GM19324 (cell line): Measurements from ENCODE around the gene EGLN3.
"Not testable (repeated sequence)": the region's sequence is repeated elsewhere in the genome, so short reads cannot be mapped to it uniquely, and the experiment has no call there.

Experiments
- ATAC-seq: cut with Tn5 transposase; IDR thresholded peaks from one replicate; pipeline ENCODE4 v1.9.1; 2021; ENCODE audit warnings: mild to moderate bottlenecking, moderate library complexity; ENCODE audit not compliant: unreplicated experiment, low FRiP score

The EGLN3 gene

GRCh38 chr14:33940561-33941011 lies 10.3 kb downstream of the EGLN3 start:
- ATAC-seq: no peak

- ATAC-seq: no peak
Observed at GRCh38 chr14:33938131-33938949, 12.5 kb downstream of the EGLN3 start.

DNA sequence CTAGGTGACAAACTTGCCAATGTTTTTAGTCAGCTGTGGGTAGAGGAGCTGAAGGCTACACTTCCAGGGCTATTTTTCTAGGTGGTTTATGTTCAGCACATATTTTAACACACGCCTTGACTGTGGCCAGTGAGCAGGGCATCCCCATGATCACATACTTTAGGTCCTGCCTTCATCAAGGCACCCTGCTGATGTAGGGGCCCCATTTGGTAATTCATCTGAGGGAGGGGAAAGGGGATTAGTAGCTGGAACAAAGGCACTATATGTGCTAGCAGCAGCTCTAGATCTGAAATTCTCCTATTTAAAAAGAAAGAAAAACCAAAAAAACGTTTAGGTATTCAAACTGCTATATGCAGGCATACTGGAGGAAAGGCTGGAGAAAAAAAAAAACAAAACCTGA lies 14.5 kb downstream of the EGLN3 start:
- ATAC-seq: no peak

DNA sequence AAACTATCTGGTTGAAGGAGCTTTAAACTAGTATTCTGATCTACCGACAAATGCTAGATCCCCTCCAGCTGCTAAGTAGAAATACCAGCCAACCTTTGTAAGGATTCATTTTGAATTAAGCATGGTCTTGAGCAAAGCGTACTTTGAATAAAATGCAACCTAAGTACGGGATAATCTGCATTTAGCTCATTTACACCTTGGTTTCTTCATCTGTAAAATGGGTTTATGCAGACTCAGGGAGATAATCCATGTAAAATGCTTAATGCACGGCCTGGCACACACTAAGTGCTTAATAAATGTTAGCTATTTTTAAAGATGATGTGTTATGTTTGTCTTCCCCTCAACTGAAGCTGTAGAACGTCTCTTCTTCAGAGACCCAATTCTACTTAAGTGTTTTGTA lies 15.9 kb downstream of the EGLN3 start:
- no peak for ATAC-seq

DNA sequence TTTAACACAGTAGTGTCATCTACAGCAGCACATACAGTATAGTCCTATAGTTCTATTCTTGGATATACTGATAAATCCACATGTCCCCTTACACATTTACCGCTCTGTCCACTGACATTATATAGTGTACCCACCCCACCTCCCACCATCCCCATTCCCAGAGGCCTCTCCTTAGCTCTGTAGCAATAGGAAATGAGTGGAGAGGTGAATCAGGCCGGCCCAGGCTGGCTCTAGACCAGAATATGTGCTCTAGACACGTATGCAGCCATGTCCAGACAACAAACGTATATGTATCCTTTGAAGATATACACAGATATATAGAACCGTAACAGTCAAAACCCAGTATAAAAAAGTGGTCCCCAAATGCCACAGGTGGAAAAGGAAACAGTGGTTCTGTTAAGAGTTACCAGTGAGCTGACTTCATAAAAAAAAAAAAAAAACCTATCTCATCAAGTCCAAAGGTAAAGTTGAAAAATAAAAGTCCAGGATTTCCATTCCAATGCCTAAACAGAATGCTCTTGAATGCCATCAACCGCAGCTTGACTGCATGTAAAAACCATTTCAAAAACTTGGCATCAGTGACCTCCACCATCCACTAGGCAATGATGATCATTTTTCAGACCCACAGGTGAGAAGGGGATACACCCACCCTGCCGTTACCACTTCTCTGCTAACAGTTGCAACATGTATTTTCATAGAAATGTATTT lies 16.7 kb downstream of the EGLN3 start:
- ATAC-seq: no peak

- no peak for ATAC-seq
Observed at GRCh38 chr14:33933386-33933933, 17.4 kb downstream of the EGLN3 start.

- ATAC-seq: no peak
Observed at GRCh38 chr14:33932576-33933345, 18.1 kb downstream of the EGLN3 start.

DNA sequence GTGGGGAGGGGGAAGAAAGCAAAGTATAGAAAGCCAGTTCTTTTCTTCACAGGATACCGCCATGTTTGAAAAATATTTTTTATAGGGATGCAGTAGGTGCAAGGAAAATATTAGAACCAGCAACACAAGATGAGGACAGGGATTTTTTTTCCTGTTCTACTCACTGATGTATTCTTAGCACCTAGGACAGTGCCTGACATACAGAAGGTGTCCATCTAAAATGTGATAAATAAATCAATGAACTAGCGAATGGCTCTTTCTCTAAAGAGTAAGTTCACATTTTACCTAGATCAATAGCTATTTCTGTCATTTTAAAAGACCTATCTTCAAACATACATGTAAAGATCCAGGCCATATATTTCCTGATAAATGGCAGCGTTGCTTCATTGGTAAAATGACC lies 18.8 kb downstream of the EGLN3 start:
- ATAC-seq: no peak

DNA sequence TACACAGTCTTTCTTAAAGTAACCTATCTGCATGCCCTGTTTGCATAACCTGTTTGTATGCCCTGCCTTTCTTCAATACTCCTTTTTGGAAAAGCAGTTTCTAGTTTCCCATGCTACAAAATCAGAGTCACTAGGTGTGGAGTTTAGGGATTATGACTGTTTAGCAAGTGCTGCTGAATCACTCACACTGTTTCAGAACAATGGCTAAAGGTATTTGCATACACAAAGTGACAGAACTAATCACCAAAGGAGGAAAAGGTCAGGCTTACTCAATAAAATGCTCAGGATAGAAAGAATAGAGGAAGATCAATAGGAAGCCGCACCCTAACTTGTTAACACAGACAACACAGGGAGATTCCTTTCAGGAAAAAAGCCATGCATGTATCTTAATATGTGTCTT lies 19.4 kb downstream of the EGLN3 start:
- ATAC-seq: no peak

DNA sequence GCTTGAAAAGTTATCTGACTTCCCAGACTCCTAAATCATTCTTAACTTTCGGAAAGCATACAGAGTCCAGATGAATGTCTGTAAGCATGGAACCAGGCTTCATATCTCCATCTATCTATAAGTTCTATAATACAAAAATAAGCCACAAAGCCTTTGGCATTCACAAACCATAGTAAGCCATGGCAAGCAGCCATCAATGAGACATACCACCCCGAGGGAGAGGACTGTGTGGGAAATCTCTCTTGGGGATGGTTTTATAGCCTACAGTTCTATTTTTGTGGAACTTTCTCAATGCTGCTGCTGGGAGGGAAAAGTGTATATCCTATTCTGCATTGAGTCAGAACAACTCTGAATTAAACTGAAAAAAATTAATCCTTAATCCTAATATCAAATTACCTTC lies 20.4 kb downstream of the EGLN3 start:
- ATAC-seq: no peak

DNA sequence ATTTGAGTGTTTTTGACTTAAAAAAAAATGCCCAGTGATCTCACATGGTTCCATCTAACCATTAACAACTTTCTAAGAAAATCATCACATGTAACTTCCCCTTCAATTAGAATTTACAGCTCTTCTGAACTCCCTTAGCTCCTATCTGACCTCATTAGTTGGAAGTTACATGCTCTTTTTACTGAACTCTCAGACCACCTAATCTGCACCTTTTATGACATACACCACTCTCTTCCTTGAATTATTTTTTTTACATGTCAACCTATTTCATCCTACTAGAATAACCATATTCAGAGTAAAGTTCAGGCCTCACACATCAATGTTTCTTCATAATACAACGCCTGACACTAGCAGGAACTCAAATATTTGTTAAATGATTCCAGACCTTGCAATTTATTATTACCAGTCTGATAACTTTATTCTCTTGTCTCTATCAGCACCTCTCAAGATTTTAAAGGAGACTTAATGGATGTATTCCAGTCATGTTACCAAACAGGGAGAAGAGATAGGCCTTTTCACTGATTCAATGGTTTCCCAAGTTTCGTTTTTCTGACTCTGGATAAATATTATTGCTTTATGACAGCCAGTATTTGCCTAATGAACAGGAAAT lies 21.0 kb downstream of the EGLN3 start:
- ATAC-seq: no peak

GRCh38 chr14:33928895-33929294 lies 22.0 kb downstream of the EGLN3 start:
- ATAC-seq: no peak

- no peak for ATAC-seq
Observed at GRCh38 chr14:33927944-33928343, 22.9 kb downstream of the EGLN3 start.

- not testable (repeated sequence) for ATAC-seq
Observed at GRCh38 chr14:33926967-33927366, 23.9 kb downstream of the EGLN3 start.

DNA sequence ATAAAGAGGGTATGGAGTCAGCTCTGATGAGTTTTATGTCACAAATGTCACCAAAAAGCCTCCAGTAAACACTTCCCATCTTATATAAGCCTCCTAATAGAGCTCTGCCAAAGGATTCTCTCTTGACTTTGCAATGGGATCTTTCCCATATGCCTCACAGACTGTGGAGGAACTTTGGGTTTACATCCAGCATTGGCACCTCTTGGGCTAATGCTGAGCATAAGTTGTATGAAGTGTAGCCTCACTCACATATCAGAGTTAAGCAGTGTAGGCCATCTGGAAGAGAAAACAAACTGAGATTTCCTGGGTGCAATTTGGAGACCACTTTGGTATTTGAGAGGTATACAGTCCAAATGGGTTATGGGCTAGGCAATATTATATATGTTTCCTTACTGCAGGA lies 24.9 kb downstream of the EGLN3 start:
- no peak for ATAC-seq

DNA sequence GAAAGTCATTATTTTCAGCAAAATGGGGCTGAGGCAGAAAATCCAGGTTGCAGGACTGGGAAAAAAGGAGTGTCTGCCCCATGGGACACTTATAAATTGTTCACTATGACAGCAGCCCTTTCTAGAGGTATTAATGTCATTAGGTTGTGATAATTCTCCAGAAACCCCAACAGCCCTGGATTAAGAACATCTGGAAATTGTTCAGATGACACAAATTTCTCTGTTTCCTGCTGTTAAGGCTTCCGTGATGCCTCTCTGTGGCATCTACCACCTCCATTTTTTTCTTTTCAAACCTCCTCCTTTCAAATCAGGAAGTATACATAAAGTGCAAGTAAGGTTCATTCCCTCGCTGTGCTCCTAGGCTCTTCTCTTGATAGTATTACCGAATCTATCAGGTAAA lies 25.6 kb downstream of the EGLN3 start:
- no peak for ATAC-seq

- no peak for ATAC-seq
Observed at GRCh38 chr14:33924566-33925100, 26.2 kb downstream of the EGLN3 start.

GRCh38 chr14:33922125-33922524 lies 28.7 kb downstream of the EGLN3 start:
- no peak for ATAC-seq

DNA sequence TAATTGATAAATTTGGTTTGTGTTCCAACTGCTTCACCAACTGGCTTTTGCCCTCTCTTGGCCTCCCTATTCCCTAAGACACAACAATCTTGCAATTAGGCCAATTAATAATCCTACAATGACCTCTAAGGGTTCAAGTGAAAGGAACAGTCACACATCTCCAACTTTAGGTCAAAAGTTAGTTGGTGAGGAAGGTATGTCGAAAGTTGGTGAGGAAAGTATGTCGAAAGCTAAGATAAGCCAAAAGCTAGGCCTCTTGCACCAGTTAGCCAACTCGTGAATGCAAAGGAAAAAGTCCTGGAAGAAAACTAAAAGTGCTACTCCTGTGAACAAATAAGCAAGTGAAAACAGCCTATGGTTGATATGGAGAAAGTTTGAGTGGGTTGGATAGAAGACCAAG lies 32.6 kb downstream of the EGLN3 start:
- no peak for ATAC-seq

GRCh38 chr14:33917661-33918060 lies 33.2 kb downstream of the EGLN3 start:
- no peak for ATAC-seq
